ENCODE measurements around the gene BBS9.

GRCh38 chr7:33422825-33423645 lies 293.7 kb downstream of the BBS9 start:
- TF ChIP-seq, protein P1, sequence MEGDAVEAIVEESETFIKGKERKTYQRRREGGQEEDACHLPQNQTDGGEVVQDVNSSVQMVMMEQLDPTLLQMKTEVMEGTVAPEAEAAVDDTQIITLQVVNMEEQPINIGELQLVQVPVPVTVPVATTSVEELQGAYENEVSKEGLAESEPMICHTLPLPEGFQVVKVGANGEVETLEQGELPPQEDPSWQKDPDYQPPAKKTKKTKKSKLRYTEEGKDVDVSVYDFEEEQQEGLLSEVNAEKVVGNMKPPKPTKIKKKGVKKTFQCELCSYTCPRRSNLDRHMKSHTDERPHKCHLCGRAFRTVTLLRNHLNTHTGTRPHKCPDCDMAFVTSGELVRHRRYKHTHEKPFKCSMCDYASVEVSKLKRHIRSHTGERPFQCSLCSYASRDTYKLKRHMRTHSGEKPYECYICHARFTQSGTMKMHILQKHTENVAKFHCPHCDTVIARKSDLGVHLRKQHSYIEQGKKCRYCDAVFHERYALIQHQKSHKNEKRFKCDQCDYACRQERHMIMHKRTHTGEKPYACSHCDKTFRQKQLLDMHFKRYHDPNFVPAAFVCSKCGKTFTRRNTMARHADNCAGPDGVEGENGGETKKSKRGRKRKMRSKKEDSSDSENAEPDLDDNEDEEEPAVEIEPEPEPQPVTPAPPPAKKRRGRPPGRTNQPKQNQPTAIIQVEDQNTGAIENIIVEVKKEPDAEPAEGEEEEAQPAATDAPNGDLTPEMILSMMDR (conservative IDR thresholded peaks at IDR 0.05; ENCODE audit: low read depth in 2 of 2) = no peak
- TF ChIP-seq EZH2 (IDR thresholded peaks at IDR 0.05; ENCODE audit: low read depth, unreplicated experiment) (no peak), EZH2phosphoT487 (IDR thresholded peaks at IDR 0.05; ENCODE audit: unreplicated experiment) (no peak), JUNB (IDR thresholded peaks at IDR 0.05; ENCODE audit: unreplicated experiment) (no peak), ZNF114 (CRISPR knock-in tag; IDR thresholded peaks at IDR 0.05) (no peak), POLR2AphosphoS5 (IDR thresholded peaks at IDR 0.05; ENCODE audit: low read depth) (no peak), STAT1 (IDR thresholded peaks at IDR 0.05; ENCODE audit: unreplicated experiment) (no peak), ETS1 (IDR thresholded peaks at IDR 0.05) (no peak)
- TF ChIP-seq, protein P2, sequence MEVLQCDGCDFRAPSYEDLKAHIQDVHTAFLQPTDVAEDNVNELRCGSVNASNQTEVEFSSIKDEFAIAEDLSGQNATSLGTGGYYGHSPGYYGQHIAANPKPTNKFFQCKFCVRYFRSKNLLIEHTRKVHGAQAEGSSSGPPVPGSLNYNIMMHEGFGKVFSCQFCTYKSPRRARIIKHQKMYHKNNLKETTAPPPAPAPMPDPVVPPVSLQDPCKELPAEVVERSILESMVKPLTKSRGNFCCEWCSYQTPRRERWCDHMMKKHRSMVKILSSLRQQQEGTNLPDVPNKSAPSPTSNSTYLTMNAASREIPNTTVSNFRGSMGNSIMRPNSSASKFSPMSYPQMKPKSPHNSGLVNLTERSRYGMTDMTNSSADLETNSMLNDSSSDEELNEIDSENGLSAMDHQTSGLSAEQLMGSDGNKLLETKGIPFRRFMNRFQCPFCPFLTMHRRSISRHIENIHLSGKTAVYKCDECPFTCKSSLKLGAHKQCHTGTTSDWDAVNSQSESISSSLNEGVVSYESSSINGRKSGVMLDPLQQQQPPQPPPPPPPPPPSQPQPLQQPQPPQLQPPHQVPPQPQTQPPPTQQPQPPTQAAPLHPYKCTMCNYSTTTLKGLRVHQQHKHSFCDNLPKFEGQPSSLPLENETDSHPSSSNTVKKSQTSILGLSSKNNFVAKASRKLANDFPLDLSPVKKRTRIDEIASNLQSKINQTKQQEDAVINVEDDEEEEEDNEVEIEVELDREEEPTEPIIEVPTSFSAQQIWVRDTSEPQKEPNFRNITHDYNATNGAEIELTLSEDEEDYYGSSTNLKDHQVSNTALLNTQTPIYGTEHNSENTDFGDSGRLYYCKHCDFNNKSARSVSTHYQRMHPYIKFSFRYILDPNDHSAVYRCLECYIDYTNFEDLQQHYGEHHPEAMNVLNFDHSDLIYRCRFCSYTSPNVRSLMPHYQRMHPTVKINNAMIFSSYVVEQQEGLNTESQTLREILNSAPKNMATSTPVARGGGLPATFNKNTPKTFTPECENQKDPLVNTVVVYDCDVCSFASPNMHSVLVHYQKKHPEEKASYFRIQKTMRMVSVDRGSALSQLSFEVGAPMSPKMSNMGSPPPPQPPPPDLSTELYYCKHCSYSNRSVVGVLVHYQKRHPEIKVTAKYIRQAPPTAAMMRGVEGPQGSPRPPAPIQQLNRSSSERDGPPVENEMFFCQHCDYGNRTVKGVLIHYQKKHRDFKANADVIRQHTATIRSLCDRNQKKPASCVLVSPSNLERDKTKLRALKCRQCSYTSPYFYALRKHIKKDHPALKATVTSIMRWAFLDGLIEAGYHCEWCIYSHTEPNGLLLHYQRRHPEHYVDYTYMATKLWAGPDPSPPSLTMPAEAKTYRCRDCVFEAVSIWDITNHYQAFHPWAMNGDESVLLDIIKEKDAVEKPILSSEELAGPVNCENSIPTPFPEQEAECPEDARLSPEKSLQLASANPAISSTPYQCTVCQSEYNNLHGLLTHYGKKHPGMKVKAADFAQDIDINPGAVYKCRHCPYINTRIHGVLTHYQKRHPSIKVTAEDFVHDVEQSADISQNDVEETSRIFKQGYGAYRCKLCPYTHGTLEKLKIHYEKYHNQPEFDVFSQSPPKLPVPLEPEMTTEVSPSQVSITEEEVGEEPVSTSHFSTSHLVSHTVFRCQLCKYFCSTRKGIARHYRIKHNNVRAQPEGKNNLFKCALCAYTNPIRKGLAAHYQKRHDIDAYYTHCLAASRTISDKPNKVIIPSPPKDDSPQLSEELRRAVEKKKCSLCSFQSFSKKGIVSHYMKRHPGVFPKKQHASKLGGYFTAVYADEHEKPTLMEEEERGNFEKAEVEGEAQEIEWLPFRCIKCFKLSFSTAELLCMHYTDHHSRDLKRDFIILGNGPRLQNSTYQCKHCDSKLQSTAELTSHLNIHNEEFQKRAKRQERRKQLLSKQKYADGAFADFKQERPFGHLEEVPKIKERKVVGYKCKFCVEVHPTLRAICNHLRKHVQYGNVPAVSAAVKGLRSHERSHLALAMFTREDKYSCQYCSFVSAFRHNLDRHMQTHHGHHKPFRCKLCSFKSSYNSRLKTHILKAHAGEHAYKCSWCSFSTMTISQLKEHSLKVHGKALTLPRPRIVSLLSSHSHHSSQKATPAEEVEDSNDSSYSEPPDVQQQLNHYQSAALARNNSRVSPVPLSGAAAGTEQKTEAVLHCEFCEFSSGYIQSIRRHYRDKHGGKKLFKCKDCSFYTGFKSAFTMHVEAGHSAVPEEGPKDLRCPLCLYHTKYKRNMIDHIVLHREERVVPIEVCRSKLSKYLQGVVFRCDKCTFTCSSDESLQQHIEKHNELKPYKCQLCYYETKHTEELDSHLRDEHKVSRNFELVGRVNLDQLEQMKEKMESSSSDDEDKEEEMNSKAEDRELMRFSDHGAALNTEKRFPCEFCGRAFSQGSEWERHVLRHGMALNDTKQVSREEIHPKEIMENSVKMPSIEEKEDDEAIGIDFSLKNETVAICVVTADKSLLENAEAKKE (CRISPR knock-in tag; IDR thresholded peaks at IDR 0.05) = no peak
- TF ChIP-seq, protein P3, sequence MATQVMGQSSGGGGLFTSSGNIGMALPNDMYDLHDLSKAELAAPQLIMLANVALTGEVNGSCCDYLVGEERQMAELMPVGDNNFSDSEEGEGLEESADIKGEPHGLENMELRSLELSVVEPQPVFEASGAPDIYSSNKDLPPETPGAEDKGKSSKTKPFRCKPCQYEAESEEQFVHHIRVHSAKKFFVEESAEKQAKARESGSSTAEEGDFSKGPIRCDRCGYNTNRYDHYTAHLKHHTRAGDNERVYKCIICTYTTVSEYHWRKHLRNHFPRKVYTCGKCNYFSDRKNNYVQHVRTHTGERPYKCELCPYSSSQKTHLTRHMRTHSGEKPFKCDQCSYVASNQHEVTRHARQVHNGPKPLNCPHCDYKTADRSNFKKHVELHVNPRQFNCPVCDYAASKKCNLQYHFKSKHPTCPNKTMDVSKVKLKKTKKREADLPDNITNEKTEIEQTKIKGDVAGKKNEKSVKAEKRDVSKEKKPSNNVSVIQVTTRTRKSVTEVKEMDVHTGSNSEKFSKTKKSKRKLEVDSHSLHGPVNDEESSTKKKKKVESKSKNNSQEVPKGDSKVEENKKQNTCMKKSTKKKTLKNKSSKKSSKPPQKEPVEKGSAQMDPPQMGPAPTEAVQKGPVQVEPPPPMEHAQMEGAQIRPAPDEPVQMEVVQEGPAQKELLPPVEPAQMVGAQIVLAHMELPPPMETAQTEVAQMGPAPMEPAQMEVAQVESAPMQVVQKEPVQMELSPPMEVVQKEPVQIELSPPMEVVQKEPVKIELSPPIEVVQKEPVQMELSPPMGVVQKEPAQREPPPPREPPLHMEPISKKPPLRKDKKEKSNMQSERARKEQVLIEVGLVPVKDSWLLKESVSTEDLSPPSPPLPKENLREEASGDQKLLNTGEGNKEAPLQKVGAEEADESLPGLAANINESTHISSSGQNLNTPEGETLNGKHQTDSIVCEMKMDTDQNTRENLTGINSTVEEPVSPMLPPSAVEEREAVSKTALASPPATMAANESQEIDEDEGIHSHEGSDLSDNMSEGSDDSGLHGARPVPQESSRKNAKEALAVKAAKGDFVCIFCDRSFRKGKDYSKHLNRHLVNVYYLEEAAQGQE (IDR thresholded peaks at IDR 0.05; ENCODE audit: unreplicated experiment) = no peak

Data from GM23338 (cell line).